K562 (cell line): ENCODE measurements around the gene MOCOS. TPM values are rescaled to one million over a fixed set of nuclear protein-coding genes. Genes with fewer than 3 reads are reported as not detected.

Experiments
- ATAC-seq: fragments of 200-7000 bp; cut with Tn5 transposase; 3 replicates; pipeline ENCODE4 v1.9.1; 2020; ENCODE audit warnings: moderate library complexity
- BruUV-seq: library from RNA; stranded (reverse); fragments of 400-500 nt; replicated peaks from 2 replicates; lab custom pipeline; 2021; lab: Mats Ljungman, UMichigan
- CTCF ChIA-PET: fragments of 300-600 bp; formaldehyde crosslinking; extraction: SDS; loops from one replicate; lab custom pipeline; 2021; ENCODE audit warnings: low intra/inter-chr PET ratio; lab: Yijun Ruan, JAX
- POLR2A ChIA-PET: fragments of 300-600, 350-650 bp; sonication (Branson Sonifier 250); formaldehyde crosslinking; extraction: SDS; loops from one replicate; lab custom pipeline; 2021; ENCODE audit warnings: antibody characterized with exemption, inconsistent platforms; lab: Yijun Ruan, JAX
- DNase-seq, 4 experiments: peaks; one replicate each; pipeline versions ENCODE4 v3.0.0 to v3.0.0-alpha.2; 2011 to 2018; ENCODE audit warnings: low spot score in 3 of 4, mixed read lengths in 3 of 4; ENCODE audit errors: extremely low read depth in 1 of 4
- FAIRE-seq: peaks from 2 replicates; lab custom pipeline; 2011; peaks lifted over from hg19 to GRCh38; lab: Jason Lieb, UNC
- H2AFZ ChIP-seq: 2 replicates; pipeline ENCODE4 v1.6.0; 2011; ENCODE audit warnings: low read depth, low read length, control low read depth, inconsistent platforms
- H3K27ac ChIP-seq: fragments of 200-600 bp; 3 replicates; pipeline ENCODE4 v1.8.0; 2011; ENCODE audit warnings: low read depth, mild to moderate bottlenecking, control low read depth, inconsistent platforms, low read length, moderate library complexity, mixed read lengths; ENCODE audit errors: extremely low read depth
- H3K27me3 ChIP-seq, 2 experiments: fragments of 300-600 bp in 1 of 2; 2 replicates in 1 of 2; 3 replicates in 1 of 2; pipeline versions ENCODE4 v1.6.0 to v1.8.0; 2011; ENCODE audit warnings: inconsistent platforms in 2 of 2, low read length in 2 of 2, mild to moderate bottlenecking in 1 of 2, mixed read lengths in 1 of 2, moderate library complexity in 1 of 2; ENCODE audit not compliant: control insufficient read depth in 2 of 2, insufficient read depth in 2 of 2
- H3K36me3 ChIP-seq: fragments of 300-600 bp; 3 replicates; pipeline ENCODE4 v1.8.0; 2011; ENCODE audit warnings: mild to moderate bottlenecking, low read length, inconsistent platforms; ENCODE audit not compliant: control insufficient read depth, insufficient read depth
- H3K4me1 ChIP-seq, 2 experiments: fragments of 200-600 bp in 1 of 2; replicated peaks in 1 of 2; 2 replicates in 1 of 2; 3 replicates in 1 of 2; pipeline versions ENCODE4 v1.5.1 to v1.8.0; 2011; ENCODE audit warnings: inconsistent platforms in 2 of 2, low read length in 2 of 2, mild to moderate bottlenecking in 1 of 2, mixed read lengths in 1 of 2, moderate library complexity in 1 of 2; ENCODE audit not compliant: control insufficient read depth in 2 of 2, insufficient read depth in 2 of 2
- H3K4me2 ChIP-seq: 2 replicates; pipeline ENCODE4 v1.6.1; 2011; ENCODE audit warnings: low read length, control low read depth, inconsistent platforms, mixed read lengths; ENCODE audit not compliant: insufficient read depth
- H3K4me3 ChIP-seq: fragments of 200-600 bp; sonication (generic), shearing (Covaris generic); 2 replicates; pipeline ENCODE4 v1.5.1; 2016; ENCODE audit warnings: control low read depth, inconsistent platforms
- H3K79me2 ChIP-seq: fragments of 200-600 bp; 3 replicates; pipeline ENCODE4 v1.8.0; 2011; ENCODE audit warnings: low read length, inconsistent platforms; ENCODE audit not compliant: control insufficient read depth, insufficient read depth
- H3K9ac ChIP-seq, 2 experiments: 2 replicates each; pipeline versions ENCODE4 v1.6.0 to v1.6.1; 2011; ENCODE audit warnings: low read depth in 2 of 2, low read length in 2 of 2, control low read depth in 1 of 2, inconsistent platforms in 1 of 2, mild to moderate bottlenecking in 1 of 2, mixed read lengths in 1 of 2; ENCODE audit not compliant: insufficient read depth in 1 of 2
- H3K9me1 ChIP-seq: one replicate; pipeline ENCODE4 v1.6.0; 2011; ENCODE audit warnings: inconsistent platforms, mild to moderate bottlenecking, low read length, moderate library complexity; ENCODE audit not compliant: control insufficient read depth, insufficient read depth
- H3K9me3 ChIP-seq: replicated peaks from 2 replicates; pipeline ENCODE4 v1.5.1; 2011; ENCODE audit warnings: low read depth, low read length, inconsistent platforms; ENCODE audit not compliant: control insufficient read depth, insufficient read depth
- H4K20me1 ChIP-seq: replicated peaks from 2 replicates; pipeline ENCODE4 v1.6.1; 2011; ENCODE audit warnings: low read length, inconsistent platforms, mixed read lengths; ENCODE audit not compliant: control insufficient read depth, insufficient read depth
- ELF1 ChIP-seq: fragments of 200-800 bp; sonication (Bioruptor generic); IDR thresholded peaks from 2 replicates; pipeline ENCODE4 v1.6.1; 2016; ENCODE audit warnings: missing genetic modification characterization, missing compliant biosample characterization
- FOS ChIP-seq: IDR thresholded peaks from 3 replicates; pipeline ENCODE4 v1.6.1; 2011; ENCODE audit not compliant: insufficient read length; ENCODE audit errors: extremely low read depth
- GABPA ChIP-seq: fragments of 200-800 bp; sonication (Bioruptor generic); conservative IDR thresholded peaks from 2 replicates; pipeline ENCODE4 v1.6.1; 2016; ENCODE audit warnings: low read depth, missing genetic modification characterization, missing compliant biosample characterization
- HOXB6 ChIP-seq: fragments of 250-450 bp; sonication (Bioruptor Pico); IDR thresholded peaks from 2 replicates; pipeline ENCODE4 v1.5.1; 2022; ENCODE audit warnings: mild to moderate bottlenecking, borderline replicate concordance
- HSF4 ChIP-seq: fragments of 250-450 bp; sonication (Bioruptor Pico); IDR thresholded peaks from 2 replicates; pipeline ENCODE4 v2.1.2; 2022; ENCODE audit warnings: mild to moderate bottlenecking, moderate library complexity, borderline replicate concordance
- NCOA2 ChIP-seq, 2 experiments: fragments of 450-650 bp; IDR thresholded peaks; 2 replicates each; pipeline ENCODE4 v1.6.1; 2018; ENCODE audit warnings: mild to moderate bottlenecking in 2 of 2, moderate library complexity in 1 of 2; ENCODE audit not compliant: partially characterized antibody in 2 of 2
- ZBTB33 ChIP-seq: sonication (generic); formaldehyde crosslinking; IDR thresholded peaks from 2 replicates; pipeline ENCODE4 v1.8.1; 2023; ENCODE audit warnings: mild to moderate bottlenecking, missing genetic modification reagents
- ZC3H8 ChIP-seq: fragments of 450-650 bp; IDR thresholded peaks from 2 replicates; pipeline ENCODE4 v1.6.1; 2017
- ZNF12 ChIP-seq: sonication (generic); formaldehyde crosslinking; IDR thresholded peaks from 2 replicates; pipeline ENCODE4 v1.4.0; 2020; ENCODE audit warnings: mild to moderate bottlenecking, missing genetic modification reagents
- ZNF561 ChIP-seq: fragments of 450-650 bp; formaldehyde crosslinking; conservative IDR thresholded peaks from 2 replicates; pipeline ENCODE4 v1.4.0; 2020; ENCODE audit warnings: mild to moderate bottlenecking, moderate library complexity
- WGBS: fragments of 100-300 bp; shearing (Covaris generic); methylation state at CpG from one replicate; pipeline ENCODE4 v1.1.6; 2016; ENCODE audit warnings: low coverage, mixed read lengths; ENCODE audit not compliant: insufficient coverage; ENCODE audit errors: missing lambda C conversion rate; 5-methylcytosine and 5-hydroxymethylcytosine counted together
- in situ Hi-C: fragments of 300-500 bp; cut with MboI; formaldehyde crosslinking; loops from 4 replicates; pipeline ENCODE4 v1.15.0; 2018; ENCODE audit warnings: inconsistent platforms, mixed read lengths
- intact Hi-C: fragments of 100-400 bp; cut with micrococcal nuclease; formaldehyde crosslinking; loops from 2 replicates; pipeline ENCODE4 v1.14.2; 2022
- polyA plus RNA-seq, 8 experiments: library from polyadenylated mRNA; depleted of rRNA in 4 of 8; stranded (reverse) in 5 of 8; unstranded in 3 of 8; fragments of >200 nt; fragmentation: Nextera tagmentation in 2 of 8; fragmentation: Illumina TruSeq in 1 of 8; extraction: Ambion mirVana in 2 of 8; extraction: Trizol in 1 of 8; gene quantifications; 2 replicates each; pipeline versions ENCODE4 v1.2.1 to v1.2.3, GENCODE V29; 2011 to 2014; ENCODE audit warnings: inconsistent platforms in 1 of 8, missing spikeins in 1 of 8
- total RNA-seq, 7 experiments: library from RNA; depleted of rRNA in 6 of 7; stranded (reverse); fragments of >200 nt in 6 of 7; fragmentation: Illumina TruSeq in 2 of 7; extraction: Trizol in 2 of 7; gene quantifications; 2 replicates each; pipeline versions ENCODE4 v1.2.1 to v1.2.3, GENCODE V29; 2011 to 2021; ENCODE audit warnings: low replicate concordance in 1 of 7
- TF ChIP-seq, protein P1 (sequence below): fragments of 450-650 bp; IDR thresholded peaks from 2 replicates; pipeline ENCODE4 v1.6.1; 2014; ENCODE audit warnings: low read depth, mild to moderate bottlenecking, moderate library complexity, borderline replicate concordance
- TF ChIP-seq, protein P2 (sequence below): fragments of 450-650 bp; formaldehyde crosslinking; IDR thresholded peaks from 2 replicates; pipeline ENCODE4 v1.4.0; 2020; ENCODE audit warnings: mild to moderate bottlenecking, moderate library complexity
- TF ChIP-seq, protein P3 (sequence below), 2 experiments: fragments of 200-800 bp in 1 of 2; sonication (Bioruptor generic) in 1 of 2; sonication (generic) in 1 of 2; formaldehyde crosslinking in 1 of 2; IDR thresholded peaks in 1 of 2; conservative IDR thresholded peaks in 1 of 2; 2 replicates each; pipeline versions ENCODE4 v1.5.0 to v1.6.1; 2016 to 2020; ENCODE audit warnings: missing compliant biosample characterization in 1 of 2, missing genetic modification characterization in 1 of 2, missing genetic modification reagents in 1 of 2

The MOCOS gene
- total and polyA plus RNA-seq, 9 of the 15 experiments (the other 6 are each of a cell fraction or from before 2014, with no cell fraction given), result 4.5 to 12.4 (median 9.1) TPM

DNA sequence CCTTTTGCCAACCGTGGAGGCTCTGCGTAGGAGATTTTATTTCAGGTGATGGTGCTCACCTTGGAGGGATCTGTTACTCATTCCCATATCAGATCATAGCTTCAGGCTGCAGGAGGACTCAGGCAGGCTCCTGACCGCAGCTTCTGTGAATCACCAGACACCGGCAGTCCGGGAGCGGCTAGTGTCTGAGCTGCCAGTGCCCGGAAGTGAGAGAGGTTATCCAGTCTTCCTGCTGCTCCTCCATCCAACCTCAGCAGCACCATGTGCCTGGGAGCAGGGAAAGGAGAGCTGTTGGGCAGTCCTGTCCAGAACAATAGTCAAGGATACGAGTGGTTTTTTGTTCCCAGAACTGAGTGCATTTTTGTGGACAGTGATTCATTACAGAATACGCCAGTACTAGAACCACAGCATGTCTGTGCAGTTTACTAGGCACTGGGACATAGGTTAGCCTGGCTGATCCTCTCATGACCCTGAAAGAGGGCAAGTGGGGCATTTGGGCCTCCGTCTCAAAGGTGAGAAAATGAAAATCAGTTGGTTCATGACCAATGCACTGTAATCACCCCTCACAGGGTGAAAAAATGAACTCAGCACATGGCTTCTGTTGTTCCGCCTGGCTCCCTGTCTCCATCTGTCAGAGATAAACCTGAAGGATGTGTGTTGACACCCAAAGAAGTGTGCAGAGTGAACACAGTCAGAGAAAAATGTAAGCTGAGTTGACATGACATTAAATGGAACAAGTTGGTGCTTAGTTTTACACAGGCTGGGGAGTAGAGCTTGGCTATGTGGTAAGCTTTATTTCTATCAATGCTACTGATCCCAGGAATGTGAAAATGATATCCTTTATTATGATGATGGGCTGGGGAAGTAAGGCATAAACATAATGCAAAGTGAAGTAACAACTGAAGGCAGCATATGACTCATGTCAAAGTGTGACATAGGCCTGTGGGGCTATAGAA lies 122.4 kb downstream of the MOCOS start:
- 3% methylated on average over 11 of the region's 11 CpGs for WGBS
- H3K9ac ChIP-seq, result no peak overlapping the region
- no peak overlapping the region for H2AFZ ChIP-seq
- H3K27ac ChIP-seq, result no peak overlapping the region
- no peaks in the 10 kb centered on the region for H3K9me3 ChIP-seq
- H3K9me1 ChIP-seq, result no peaks in the 10 kb centered on the region
- intact Hi-C loops (no loop called here), in situ Hi-C loops (no loop called here)
- no peak overlapping the region for H3K4me3 ChIP-seq
- ATAC-seq (peak; percentile 46), DNase-seq (peak in 1 of 4 experiments; percentile 33), FAIRE-seq (no peak)
- H3K79me2 ChIP-seq, result no peaks in the 10 kb centered on the region
- ChIA-PET POLR2A (interaction anchor here (0.8 kb wide), 1 partner anchor 324 kb away, joined by 4 read pairs; no protein-coding TSS in a partner anchor), CTCF (interaction anchor here (0.6 kb wide), 1 partner anchor 448 kb away, joined by 3 read pairs; no protein-coding TSS in a partner anchor)
- H3K27me3 ChIP-seq, result peaks cover 2 to 23% of the 10 kb centered on the region in 2 experiments; a peak in 3 of 5 replicates
- no peaks in the 10 kb centered on the region for H3K36me3 ChIP-seq
- no peaks in the 10 kb centered on the region for H4K20me1 ChIP-seq
- BruUV-seq, result no TSS peak
- no peaks in the 10 kb centered on the region; a peak in 1 of 5 replicates for H3K4me1 ChIP-seq
- no peak overlapping the region for H3K4me2 ChIP-seq
- TF ChIP-seq ZNF12 (CRISPR knock-in tag) (no peak), NCOA2 (IDR thresholded peaks at IDR 0.05; ENCODE audit: partially characterized antibody in 2 of 2) (no peak), ZNF561 (CRISPR knock-in tag) (no peak), GABPA (0 out of 2 replicates have a peak, but pooled peaks have one; percentile 30), ZC3H8 (no peak), ZBTB33 (CRISPR knock-in tag) (no peak), FOS (no peak), HOXB6 (CRISPR knock-in tag) (no peak), ELF1 (tag) (peak; percentile 55), HSF4 (CRISPR knock-in tag) (no peak)
- TF ChIP-seq, protein P1, sequence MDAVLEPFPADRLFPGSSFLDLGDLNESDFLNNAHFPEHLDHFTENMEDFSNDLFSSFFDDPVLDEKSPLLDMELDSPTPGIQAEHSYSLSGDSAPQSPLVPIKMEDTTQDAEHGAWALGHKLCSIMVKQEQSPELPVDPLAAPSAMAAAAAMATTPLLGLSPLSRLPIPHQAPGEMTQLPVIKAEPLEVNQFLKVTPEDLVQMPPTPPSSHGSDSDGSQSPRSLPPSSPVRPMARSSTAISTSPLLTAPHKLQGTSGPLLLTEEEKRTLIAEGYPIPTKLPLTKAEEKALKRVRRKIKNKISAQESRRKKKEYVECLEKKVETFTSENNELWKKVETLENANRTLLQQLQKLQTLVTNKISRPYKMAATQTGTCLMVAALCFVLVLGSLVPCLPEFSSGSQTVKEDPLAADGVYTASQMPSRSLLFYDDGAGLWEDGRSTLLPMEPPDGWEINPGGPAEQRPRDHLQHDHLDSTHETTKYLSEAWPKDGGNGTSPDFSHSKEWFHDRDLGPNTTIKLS, result no peak
- TF ChIP-seq, protein P2, sequence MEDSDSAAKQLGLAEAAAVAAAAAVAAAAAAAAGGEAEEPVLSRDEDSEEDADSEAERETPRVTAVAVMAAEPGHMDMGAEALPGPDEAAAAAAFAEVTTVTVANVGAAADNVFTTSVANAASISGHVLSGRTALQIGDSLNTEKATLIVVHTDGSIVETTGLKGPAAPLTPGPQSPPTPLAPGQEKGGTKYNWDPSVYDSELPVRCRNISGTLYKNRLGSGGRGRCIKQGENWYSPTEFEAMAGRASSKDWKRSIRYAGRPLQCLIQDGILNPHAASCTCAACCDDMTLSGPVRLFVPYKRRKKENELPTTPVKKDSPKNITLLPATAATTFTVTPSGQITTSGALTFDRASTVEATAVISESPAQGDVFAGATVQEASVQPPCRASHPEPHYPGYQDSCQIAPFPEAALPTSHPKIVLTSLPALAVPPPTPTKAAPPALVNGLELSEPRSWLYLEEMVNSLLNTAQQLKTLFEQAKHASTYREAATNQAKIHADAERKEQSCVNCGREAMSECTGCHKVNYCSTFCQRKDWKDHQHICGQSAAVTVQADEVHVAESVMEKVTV (CRISPR knock-in tag), result no peak
- TF ChIP-seq, protein P3, sequence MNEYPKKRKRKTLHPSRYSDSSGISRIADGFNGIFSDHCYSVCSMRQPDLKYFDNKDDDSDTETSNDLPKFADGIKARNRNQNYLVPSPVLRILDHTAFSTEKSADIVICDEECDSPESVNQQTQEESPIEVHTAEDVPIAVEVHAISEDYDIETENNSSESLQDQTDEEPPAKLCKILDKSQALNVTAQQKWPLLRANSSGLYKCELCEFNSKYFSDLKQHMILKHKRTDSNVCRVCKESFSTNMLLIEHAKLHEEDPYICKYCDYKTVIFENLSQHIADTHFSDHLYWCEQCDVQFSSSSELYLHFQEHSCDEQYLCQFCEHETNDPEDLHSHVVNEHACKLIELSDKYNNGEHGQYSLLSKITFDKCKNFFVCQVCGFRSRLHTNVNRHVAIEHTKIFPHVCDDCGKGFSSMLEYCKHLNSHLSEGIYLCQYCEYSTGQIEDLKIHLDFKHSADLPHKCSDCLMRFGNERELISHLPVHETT (CRISPR knock-in tag; conservative IDR thresholded peaks at IDR 0.05 in 1 of 2, IDR thresholded peaks at IDR 0.05 in 1 of 2), result no peak
